HG03280 (cell line): ENCODE measurements around the gene HBB.
"Not testable (repeated sequence)": the region's sequence is repeated elsewhere in the genome, so short reads cannot be mapped to it uniquely, and the experiment has no call there.

Source experiments
- ATAC-seq: cut with Tn5 transposase; IDR thresholded peaks from one replicate; pipeline ENCODE4 v1.9.1; 2021; ENCODE audit warnings: mild to moderate bottlenecking, moderate library complexity; ENCODE audit not compliant: unreplicated experiment

HBB gene

DNA sequence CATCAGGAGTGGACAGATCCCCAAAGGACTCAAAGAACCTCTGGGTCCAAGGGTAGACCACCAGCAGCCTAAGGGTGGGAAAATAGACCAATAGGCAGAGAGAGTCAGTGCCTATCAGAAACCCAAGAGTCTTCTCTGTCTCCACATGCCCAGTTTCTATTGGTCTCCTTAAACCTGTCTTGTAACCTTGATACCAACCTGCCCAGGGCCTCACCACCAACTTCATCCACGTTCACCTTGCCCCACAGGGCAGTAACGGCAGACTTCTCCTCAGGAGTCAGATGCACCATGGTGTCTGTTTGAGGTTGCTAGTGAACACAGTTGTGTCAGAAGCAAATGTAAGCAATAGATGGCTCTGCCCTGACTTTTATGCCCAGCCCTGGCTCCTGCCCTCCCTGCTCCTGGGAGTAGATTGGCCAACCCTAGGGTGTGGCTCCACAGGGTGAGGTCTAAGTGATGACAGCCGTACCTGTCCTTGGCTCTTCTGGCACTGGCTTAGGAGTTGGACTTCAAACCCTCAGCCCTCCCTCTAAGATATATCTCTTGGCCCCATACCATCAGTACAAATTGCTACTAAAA is at the start of gene HBB:
Gene HBB, minus strand, starts transcription at position 340 of the 579 bp plus-strand sequence. Its CDS starts 50 bp downstream, at position 290.
- ATAC-seq: no peak

DNA sequence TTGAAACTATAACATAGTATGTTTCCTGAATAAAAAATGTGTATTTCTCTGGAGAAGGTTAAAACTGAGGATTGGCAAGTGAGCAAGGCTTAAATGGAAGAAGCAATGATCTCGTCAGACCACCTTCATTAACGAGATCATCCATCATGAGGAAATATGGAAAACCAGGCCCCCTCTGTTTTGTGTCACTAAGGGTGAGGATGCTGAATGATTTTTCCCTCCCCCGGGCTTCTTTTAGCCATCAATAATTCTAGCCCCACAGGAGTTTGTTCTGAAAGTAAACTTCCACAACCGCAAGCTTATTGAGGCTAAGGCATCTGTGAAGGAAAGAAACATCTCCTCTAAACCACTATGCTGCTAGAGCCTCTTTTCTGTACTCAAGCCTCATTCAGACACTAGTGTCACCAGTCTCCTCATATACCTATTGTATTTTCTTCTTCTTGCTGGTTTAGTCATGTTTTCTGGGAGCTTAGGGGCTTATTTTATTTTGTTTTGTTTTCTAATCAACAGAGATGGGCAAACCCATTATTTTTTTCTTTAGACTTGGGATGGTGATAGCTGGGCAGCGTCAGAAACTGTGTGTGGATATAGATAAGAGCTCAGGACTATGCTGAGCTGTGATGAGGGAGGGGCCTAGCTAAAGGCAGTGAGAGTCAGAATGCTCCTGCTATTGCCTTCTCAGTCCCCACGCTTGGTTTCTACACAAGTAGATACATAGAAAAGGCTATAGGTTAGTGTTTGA is 48.7 kb upstream of the HBB start:
- no peak for ATAC-seq

DNA sequence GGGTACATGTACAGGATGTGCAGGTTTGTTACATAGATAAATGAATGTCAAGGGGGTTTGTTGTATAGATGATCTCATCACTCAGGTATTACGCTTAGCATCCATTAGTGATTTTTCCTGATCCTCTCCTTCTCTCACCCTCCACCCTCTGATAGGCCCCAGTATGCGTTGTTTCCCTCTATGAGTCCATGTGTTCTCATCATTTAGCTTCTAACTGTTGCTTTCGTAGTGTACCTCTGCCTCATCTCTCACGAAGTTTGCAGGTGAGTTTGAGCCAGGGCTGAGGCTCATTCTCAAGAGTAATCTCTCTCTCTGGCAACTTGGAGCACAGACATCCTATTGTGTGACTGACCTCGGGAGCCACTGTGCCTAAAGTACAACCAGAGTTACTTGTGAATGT is 47.5 kb upstream of the HBB start:
- ATAC-seq: no peak

DNA sequence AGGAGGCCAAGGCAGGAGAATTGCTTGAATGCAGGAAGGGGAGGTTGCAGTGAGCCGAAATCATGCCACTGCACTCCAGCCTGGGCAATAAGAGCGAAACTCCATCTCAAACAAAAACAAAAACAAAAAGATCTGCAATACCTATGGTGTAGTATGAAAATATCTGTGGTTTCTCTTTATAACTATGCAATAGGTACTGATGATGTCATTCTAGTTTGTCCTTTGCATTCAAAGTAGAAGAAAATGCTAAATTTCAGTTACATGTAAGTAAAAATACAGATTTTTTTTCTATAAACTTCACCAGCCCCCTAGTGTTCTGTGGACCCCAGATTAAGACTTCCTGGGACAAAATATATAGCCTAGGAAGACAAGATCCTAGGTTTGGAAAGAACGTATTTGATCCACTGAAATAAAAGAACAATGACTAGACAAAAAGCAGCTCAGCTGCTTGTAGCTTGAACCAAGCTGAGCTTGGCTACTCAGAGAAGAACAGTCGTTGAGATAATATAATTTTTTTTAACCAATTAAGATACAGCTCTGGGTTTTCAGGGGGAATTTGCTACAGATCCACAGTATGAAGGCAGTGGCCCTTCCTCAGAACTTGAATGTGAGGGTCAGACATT is 45.6 kb upstream of the HBB start:
- ATAC-seq: no peak

DNA sequence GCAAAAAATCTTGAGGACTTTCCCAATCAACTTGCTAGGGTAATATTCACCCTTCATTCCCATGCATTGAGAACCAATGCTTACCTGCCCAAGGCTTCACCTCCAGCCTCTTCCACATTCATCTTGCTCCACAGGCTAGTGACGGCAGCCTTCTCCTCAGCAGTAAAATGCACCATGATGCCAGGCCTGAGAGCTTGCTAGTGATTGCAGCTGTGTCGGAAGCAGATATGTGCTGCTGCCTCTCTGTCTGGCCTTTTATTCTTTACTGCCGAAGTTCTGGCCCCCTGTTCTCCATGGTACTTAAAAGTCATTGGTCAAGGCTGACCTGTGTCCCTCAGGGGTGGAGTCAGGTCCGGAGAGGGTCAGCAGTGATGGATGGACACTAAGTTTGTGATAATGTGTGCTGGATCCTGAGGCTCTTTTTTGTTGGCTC is 42.9 kb upstream of the HBB start, which contains the start of gene HBE1:
Gene HBE1, minus strand, starts transcription at position 231 of the 433 bp plus-strand sequence. Its CDS starts 55 bp downstream, at position 176.
- ATAC-seq: no peak

DNA sequence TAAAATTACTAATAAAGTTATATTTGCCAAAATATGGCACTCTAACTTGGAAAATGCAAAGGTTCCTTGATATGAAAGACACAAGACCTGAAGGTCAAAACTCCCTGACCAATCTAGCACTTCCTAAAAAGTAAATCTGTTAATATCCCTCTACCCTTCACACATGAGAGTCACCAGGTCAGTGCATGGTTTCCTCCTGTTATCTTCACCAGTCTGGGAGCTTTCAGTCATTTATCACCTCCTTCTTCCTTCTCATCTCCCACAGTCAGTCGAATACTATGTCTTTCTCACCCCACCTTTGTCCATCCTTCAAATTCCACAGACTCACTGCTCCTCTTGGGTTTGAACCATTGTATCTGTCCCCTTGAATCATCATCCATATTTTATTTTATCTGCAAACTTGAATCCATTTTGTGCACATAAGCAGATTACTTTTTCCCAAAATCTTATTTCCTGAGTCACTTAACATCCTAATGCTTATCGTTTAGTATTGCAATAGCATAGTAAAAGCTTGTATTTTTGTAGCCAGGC is 40.2 kb upstream of the HBB start:
- ATAC-seq: no peak

DNA sequence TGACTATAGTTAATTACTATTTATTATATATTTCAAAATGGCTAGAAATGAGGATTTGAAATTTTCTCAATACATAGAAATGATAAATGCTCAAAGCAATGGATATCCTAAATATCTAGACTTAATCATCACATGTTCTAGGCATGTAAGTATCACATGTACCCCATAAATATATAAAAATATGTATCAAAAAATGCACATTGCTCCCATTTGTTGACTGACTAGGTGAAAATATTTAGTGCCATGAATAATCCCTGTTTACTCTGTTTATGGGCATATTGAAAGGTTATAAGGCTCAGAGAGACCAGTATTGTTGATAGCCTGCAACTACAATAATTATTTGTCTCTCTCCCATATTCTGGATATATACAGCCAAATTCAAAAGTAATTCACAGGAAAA is 39.7 kb upstream of the HBB start:
- no peak for ATAC-seq

DNA sequence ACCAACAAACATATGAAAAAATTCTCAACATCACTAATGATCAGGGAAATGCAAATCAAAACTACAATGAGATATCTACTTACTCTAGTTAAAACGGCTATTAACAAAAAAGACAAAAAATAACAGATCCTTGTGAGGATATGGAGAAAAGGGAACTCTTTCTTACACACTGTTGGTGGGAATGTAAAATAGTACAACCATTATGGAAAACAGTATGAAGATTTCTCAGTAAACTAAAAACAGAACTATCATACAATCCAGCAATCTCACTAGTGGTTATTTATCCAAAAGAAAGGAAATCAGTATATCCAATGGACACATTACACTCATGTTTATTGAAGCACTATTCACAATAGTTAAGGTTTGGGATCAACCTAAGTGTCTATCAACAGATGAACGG is 39.0 kb upstream of the HBB start:
- no peak for ATAC-seq

DNA sequence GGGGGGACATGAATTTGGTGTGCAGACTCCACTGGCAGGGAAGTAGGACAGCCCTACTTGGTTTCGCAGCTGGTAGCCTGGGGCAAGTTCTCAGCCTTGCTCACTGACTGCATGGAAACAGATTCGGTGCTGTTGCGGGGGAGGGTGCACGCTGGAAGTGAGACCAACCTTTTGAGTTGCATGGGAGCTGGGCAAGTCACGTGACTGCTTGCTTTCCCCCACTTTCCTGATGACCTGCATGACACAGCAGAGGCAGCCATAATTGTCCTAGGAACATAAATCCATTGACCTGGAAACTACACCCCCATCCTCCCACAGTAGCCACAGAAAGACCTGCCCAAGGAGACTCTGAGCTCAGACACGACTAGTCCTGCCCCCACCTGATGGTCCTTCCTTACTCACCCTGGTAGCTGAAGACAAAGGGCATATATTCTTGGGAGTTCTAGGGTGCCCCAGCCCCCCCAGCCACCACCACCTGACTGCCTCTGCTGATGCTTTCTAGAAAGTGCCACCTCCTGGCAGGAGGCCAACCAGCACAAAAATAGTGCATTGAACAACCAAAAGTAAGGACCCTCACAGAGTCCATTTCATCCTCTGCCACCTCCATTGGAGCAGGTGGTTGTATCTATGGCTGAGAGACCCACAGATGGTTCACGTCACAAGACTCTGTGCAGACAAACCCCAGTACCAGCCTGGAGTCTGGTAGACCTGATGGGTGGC is 31.8 kb upstream of the HBB start:
- no peak for ATAC-seq

DNA sequence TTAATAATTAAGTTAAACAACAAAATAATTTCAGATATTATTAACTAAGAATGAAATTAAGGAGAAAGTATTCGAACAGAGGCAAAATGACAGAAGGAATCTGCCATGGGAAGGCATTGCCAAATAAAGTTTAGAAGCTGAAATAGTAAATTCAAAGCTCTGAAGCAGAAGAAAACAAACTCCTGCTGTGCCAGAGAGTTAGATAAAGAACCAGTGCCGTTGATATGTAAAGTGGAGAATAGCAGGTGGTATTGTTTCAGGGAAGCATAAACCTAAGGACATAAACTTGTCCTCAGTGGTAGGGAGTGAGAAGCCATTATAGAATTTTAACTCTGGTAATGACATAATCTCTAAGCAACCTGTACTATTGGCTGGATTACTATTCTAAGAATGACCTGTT is 30.4 kb upstream of the HBB start:
- ATAC-seq: no peak

DNA sequence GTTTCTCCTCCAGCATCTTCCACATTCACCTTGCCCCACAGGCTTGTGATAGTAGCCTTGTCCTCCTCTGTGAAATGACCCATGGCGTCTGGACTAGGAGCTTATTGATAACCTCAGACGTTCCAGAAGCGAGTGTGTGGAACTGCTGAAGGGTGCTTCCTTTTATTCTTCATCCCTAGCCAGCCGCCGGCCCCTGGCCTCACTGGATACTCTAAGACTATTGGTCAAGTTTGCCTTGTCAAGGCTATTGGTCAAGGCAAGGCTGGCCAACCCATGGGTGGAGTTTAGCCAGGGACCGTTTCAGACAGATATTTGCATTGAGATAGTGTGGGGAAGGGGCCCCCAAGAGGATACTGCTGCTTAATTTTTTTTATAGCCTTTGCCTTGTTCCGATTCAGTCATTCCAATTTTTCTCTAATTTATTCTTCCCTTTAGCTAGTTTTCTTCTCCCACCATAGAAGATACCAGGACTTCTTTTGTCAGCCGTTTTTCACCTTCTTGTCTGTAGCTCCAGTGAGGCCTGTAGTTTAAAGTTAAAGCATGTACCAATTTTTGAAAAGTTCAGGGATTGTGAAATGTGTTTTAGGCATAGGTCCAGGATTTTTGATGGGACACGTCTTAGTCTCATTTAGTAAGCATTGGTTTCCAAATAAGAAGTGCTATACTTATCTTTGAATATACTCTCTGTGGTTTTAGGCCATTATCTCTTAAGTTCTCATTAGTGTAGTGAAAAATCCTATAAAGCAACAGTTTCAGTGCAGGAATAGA is 28.0 kb upstream of the HBB start, which contains the start of gene HBG2:
Gene HBG2, minus strand, starts transcription at position 136 of the 768 bp plus-strand sequence. Its CDS starts 53 bp downstream, at position 83.
- ATAC-seq: not testable (repeated sequence)

DNA sequence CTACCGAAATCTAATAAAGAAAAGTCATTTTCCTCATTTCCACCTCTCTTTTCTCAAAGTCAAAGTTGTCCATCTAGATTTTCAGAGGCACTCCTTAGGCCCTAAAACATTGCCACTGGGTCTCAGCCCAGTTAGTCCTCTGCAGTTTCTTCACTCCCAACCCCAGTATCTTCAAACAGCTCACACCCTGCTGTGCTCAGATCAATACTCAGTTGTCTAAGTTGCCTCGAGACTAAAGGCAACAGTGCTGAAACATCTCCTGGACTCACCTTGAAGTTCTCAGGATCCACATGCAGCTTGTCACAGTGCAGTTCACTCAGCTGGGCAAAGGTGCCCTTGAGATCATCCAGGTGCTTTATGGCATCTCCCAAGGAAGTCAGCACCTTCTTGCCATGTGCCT is 27.2 kb upstream of the HBB start:
- ATAC-seq: not testable (repeated sequence)

DNA sequence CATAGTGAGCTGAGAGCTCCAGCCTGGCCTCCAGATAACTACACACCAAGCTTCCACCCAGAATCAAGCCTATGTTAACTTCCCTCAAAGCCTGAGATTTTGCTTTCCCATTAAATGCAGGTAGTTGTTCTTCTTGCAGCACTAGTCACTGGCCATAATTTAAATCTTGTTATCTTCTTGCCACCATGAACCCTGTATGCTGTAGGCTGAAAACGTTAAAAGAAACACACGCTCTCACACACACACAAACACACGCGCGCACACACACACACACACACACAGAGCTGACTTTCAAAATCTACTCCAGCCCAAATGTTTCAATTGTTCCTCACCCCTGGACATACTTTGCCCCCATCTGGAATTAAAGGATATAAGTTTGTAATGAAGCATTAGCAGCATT is 26.6 kb upstream of the HBB start:
- ATAC-seq: not testable (repeated sequence)

DNA sequence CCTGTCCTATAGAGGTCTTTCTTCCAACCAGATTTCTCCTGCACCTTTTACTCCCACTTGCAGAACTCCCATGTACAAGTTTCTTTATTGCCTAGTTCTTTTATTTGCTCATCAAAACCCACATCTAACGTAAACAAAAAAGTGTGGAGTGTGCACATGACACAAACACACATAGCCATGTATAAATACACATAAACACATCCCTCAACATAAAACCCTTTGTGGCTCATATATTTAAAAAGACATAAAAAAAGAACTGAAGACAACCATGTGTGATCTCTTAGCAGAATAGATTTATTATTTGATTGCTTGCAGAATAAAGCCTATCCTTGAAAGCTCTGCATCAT is 26.0 kb upstream of the HBB start:
- ATAC-seq: no peak

DNA sequence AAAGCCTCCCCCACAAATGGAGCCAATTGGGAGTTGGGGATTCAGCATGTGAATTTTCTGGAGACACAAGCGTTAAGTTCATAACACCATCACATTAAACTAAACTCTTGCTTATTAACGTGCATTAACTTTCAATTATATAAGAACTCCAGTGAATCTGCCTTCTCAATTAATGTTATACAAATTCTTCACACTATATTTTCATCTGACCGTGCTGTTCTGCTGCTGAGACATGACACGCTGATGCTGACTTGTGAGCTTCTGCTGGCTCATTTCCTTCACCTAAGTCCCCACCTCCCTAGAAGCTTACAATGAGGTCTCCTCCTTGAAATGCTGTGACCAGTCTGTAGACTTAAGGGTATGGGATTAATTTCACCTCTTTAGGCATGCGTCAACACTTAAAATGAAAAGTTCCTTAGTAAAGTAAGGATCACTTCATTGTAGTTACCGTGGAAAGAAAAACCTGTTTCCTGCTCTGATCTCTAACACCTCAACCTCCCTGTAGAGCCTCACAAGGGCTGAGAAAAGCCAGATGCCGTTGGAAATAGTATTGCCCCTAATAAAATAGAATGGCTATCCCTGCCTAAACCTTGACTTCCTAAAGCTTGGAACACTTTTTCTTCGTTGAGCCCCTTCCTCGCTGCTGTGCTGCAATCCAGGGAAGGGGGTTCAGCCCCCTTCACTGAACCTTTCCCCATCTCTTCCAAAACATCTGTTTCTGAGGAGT is 25.5 kb upstream of the HBB start:
- no peak for ATAC-seq

DNA sequence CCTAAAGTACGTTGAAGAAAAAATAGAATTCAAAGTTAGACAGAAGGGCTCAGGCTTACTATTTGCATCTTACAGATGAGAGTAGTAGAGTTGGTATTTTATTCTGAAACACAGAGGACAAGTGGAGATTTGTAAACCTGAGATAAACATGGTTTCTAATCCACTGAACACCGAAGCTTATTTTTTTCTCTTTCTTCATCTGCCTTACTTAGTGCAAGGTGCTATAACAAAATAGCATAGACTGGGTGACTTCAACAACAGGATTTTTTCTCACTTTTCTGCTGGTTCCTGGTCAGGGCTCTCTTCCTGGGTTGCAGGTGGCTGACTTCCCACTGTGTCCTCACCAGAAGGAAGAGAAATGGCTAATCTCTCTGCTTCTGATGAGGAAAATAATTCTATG is 24.9 kb upstream of the HBB start:
- ATAC-seq: no peak

DNA sequence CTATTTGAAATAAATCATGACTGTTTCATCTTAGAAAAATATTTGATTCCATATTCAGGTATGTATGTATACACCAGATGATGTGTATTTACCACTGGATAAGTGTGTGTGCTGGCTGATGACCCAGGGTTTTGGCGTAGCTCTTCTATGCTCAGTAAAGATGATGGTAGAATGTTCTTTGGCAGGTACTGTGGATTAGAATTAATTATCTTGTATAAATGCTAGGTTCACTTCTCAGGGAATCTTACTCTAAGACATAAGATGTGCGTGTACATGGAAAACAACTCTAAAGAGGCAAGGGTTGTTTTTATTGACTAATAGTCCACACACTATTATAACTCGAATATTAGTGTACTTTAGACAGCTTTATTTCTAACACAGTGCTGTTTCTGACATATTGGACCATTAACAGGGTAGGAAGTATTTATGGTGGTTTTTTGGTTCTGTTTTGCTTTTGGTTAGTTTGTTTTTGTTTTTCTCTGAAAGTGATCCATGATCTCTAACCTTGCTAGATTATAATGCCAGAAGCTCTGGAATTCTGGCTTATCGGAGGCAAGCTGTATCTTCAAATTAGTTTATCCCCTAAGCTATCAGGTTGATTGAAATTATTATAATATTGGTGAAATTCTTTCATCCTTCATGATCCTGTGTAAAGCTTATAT is 23.8 kb upstream of the HBB start:
- ATAC-seq: no peak

DNA sequence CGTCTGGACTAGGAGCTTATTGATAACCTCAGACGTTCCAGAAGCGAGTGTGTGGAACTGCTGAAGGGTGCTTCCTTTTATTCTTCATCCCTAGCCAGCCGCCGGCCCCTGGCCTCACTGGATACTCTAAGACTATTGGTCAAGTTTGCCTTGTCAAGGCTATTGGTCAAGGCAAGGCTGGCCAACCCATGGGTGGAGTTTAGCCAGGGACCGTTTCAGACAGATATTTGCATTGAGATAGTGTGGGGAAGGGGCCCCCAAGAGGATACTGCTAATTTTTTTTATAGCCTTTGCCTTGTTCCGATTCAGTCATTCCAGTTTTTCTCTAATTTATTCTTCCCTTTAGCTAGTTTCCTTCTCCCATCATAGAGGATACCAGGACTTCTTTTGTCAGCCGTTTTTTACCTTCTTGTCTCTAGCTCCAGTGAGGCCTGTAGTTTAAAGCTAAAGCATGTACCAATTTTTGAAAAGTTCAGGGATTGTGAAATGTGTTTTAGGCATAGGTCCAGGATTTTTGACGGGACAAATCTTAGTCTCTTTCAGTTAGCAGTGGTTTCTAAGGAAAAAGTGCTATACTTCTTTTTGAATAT is 23.0 kb upstream of the HBB start, which contains the start of gene HBG1:
Gene HBG1, minus strand, starts transcription at position 51 of the 590 bp plus-strand sequence. CDS start 53 bp downstream, outside the sequence.
- ATAC-seq: not testable (repeated sequence)

DNA sequence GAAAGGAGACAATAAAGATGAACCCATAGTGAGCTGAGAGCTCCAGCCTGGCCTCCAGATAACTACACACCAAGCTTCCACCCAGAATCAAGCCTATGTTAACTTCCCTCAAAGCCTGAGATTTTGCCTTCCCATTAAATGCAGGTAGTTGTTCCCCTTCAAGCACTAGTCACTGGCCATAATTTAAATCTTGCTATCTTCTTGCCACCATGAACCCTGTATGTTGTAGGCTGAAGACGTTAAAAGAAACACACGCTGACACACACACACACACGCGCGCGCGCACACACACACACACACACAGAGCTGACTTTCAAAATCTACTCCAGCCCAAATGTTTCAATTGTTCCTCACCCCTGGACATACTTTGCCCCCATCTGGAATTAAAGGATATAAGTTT is 21.6 kb upstream of the HBB start:
- not testable (repeated sequence) for ATAC-seq
